ENCODE results near the gene DLG2.

The DLG2 gene

GRCh38 chr11:85164743-85165142 is 462.4 kb downstream of the DLG2 start:
- ChIA-PET CTCF (no interaction called here), POLR2A (ENCODE audit: low non-redundant PET) (no interaction called here)
- no peak for TF ChIP-seq CTCF (conservative IDR thresholded peaks at IDR 0.05; ENCODE audit: low read depth)
- no peak overlapping the region for H3K27ac ChIP-seq
- DNase-seq (ENCODE audit: low spot score) = no peak

- TF ChIP-seq CTCF (conservative IDR thresholded peaks at IDR 0.05; ENCODE audit: low read depth) = no peak
- H3K27ac ChIP-seq = no peak overlapping the region
- CTCF ChIA-PET = no interaction called here
- POLR2A ChIA-PET (ENCODE audit: low non-redundant PET) = no interaction called here
- DNase-seq (ENCODE audit: low spot score) = no peak
Observed at GRCh38 chr11:85154294-85154693, 472.9 kb downstream of the DLG2 start.

- POLR2A ChIA-PET (ENCODE audit: low non-redundant PET) = no interaction called here
- H3K27ac ChIP-seq = no peak overlapping the region
- no peak for DNase-seq (ENCODE audit: low spot score)
- TF ChIP-seq CTCF (conservative IDR thresholded peaks at IDR 0.05; ENCODE audit: low read depth) = no peak
- CTCF ChIA-PET = no interaction called here
Observed at GRCh38 chr11:85137597-85137996, 489.5 kb downstream of the DLG2 start.

- no peak for TF ChIP-seq CTCF (conservative IDR thresholded peaks at IDR 0.05; ENCODE audit: low read depth)
- no peak overlapping the region for H3K27ac ChIP-seq
- ChIA-PET POLR2A (ENCODE audit: low non-redundant PET) (no interaction called here), CTCF (interaction anchor here (0.7 kb wide), 1 partner anchor 103 kb away, joined by 3 read pairs; no protein-coding TSS in a partner anchor)
- no peak for DNase-seq (ENCODE audit: low spot score)
Observed at GRCh38 chr11:85133636-85134035, 493.5 kb downstream of the DLG2 start.

- no peak for DNase-seq (ENCODE audit: low spot score)
- ChIA-PET CTCF (no interaction called here), POLR2A (ENCODE audit: low non-redundant PET) (no interaction called here)
- H3K27ac ChIP-seq = no peak overlapping the region
- TF ChIP-seq CTCF (conservative IDR thresholded peaks at IDR 0.05; ENCODE audit: low read depth) = no peak
Observed at GRCh38 chr11:85132851-85133585, 494.1 kb downstream of the DLG2 start.

GRCh38 chr11:85127349-85127748 is 499.8 kb downstream of the DLG2 start:
- DNase-seq (ENCODE audit: low spot score) = no peak
- H3K27ac ChIP-seq = no peak overlapping the region
- ChIA-PET CTCF (no interaction called here), POLR2A (ENCODE audit: low non-redundant PET) (no interaction called here)
- no peak for TF ChIP-seq CTCF (conservative IDR thresholded peaks at IDR 0.05; ENCODE audit: low read depth)
